GM12878 (cell line): ENCODE data around the gene LHFPL2. TPM values are rescaled to one million over a fixed set of nuclear protein-coding genes. Genes with fewer than 3 reads are reported as not detected.

Source experiments
- ATAC-seq: fragments of 200-7000 bp; cut with Tn5 transposase; 3 replicates; pipeline ENCODE4 v1.9.1; 2020; ENCODE audit warnings: mild to moderate bottlenecking, moderate library complexity
- BruUV-seq: library from RNA; stranded (reverse); fragments of 400-500 nt; replicated peaks from 2 replicates; lab custom pipeline; 2021; lab: Mats Ljungman, UMichigan
- CTCF ChIA-PET: fragments of 300-600 bp; sonication (Branson Sonifier 250); formaldehyde crosslinking; extraction: SDS; loops from one replicate; lab custom pipeline; 2021; ENCODE audit warnings: inconsistent platforms; lab: Yijun Ruan, JAX
- POLR2A ChIA-PET: fragments of 350-600 bp; formaldehyde crosslinking; extraction: SDS; loops from one replicate; lab custom pipeline; 2021; ENCODE audit warnings: inconsistent platforms; lab: Charles Lee
- RAD21 ChIA-PET: fragments of 300-600 bp; sonication (Branson Sonifier 250); formaldehyde crosslinking; loops from one replicate; lab custom pipeline; 2023; ENCODE audit warnings: antibody characterized with exemption; ENCODE audit not compliant: unreplicated experiment; lab: Charles Lee
- SMC1A ChIA-PET: fragments of 300-600 bp; sonication (Branson Sonifier 250); formaldehyde crosslinking; loops from one replicate; lab custom pipeline; 2023; ENCODE audit not compliant: unreplicated experiment, uncharacterized antibody; lab: Charles Lee
- DNase-seq: peaks from one replicate; pipeline ENCODE4 v3.0.0-alpha.2; 2011; ENCODE audit warnings: low read depth, low spot score
- FAIRE-seq: peaks from 3 replicates; lab custom pipeline; 2011; peaks lifted over from hg19 to GRCh38; lab: Jason Lieb, UNC
- H2AFZ ChIP-seq: 2 replicates; pipeline ENCODE4 v1.6.0; 2011; ENCODE audit warnings: low read depth, low read length, control low read depth; ENCODE audit not compliant: control insufficient read depth
- H3K27ac ChIP-seq: 2 replicates; pipeline ENCODE4 v1.5.1; 2011; ENCODE audit warnings: control low read depth; ENCODE audit not compliant: control insufficient read depth, insufficient read depth
- H3K27me3 ChIP-seq, 2 experiments: replicated peaks in 1 of 2; 2 replicates each; pipeline versions ENCODE4 v1.6.0 to v1.6.1; 2011; ENCODE audit warnings: low read length in 1 of 2; ENCODE audit not compliant: control insufficient read depth in 2 of 2, insufficient read depth in 2 of 2
- H3K36me3 ChIP-seq, 2 experiments: 2 replicates each; pipeline ENCODE4 v1.5.1; 2011; ENCODE audit warnings: low read length in 1 of 2; ENCODE audit not compliant: control insufficient read depth in 2 of 2, insufficient read depth in 2 of 2
- H3K4me1 ChIP-seq: 2 replicates; pipeline ENCODE4 v1.6.1; 2011; ENCODE audit warnings: mild to moderate bottlenecking, low read length, moderate library complexity, mixed read lengths; ENCODE audit not compliant: control insufficient read depth, insufficient read depth
- H3K4me2 ChIP-seq: 2 replicates; pipeline ENCODE4 v1.6.0; 2011; ENCODE audit warnings: control low read depth; ENCODE audit not compliant: control insufficient read depth, insufficient read depth
- H3K4me3 ChIP-seq: fragments of 200-600 bp; sonication (generic); 2 replicates; pipeline ENCODE4 v1.5.1; 2016
- H3K79me2 ChIP-seq: 2 replicates; pipeline ENCODE4 v1.6.0; 2011; ENCODE audit warnings: low read length; ENCODE audit not compliant: control insufficient read depth, insufficient read depth
- H3K9ac ChIP-seq: 2 replicates; pipeline ENCODE4 v1.8.0; 2011; ENCODE audit warnings: low read length, control low read depth, mixed read lengths; ENCODE audit not compliant: control insufficient read depth, insufficient read depth
- H3K9me3 ChIP-seq: replicated peaks from 3 replicates; pipeline ENCODE4 v1.5.1; 2011; ENCODE audit warnings: mild to moderate bottlenecking, low read length; ENCODE audit not compliant: control insufficient read depth, insufficient read depth
- H4K20me1 ChIP-seq: 2 replicates; pipeline ENCODE4 v1.6.0; 2011; ENCODE audit not compliant: control insufficient read depth, insufficient read depth
- FOXM1 ChIP-seq: IDR thresholded peaks from 2 replicates; pipeline ENCODE4 v1.6.1; 2012; ENCODE audit warnings: low read depth, mild to moderate bottlenecking, inconsistent platforms, low read length, moderate library complexity
- KDM1A ChIP-seq: fragments of 200-600 bp; sonication (generic); IDR thresholded peaks from 2 replicates; pipeline ENCODE4 v1.6.1; 2016; ENCODE audit warnings: borderline replicate concordance
- NFIC ChIP-seq: IDR thresholded peaks from 2 replicates; pipeline ENCODE4 v1.6.1; 2012; ENCODE audit warnings: low read depth, mild to moderate bottlenecking, inconsistent platforms, low read length, moderate library complexity
- WGBS: methylation state at CpG from one replicate; pipeline ENCODE4 v1.1.6; 2016; ENCODE audit warnings: low lambda C conversion rate; ENCODE audit not compliant: insufficient replicate concordance, insufficient coverage; ENCODE audit errors: missing lambda C conversion rate; 5-methylcytosine and 5-hydroxymethylcytosine counted together
- in situ Hi-C: fragments of 300-500 bp; cut with MboI; formaldehyde crosslinking; loops from 9 replicates; pipeline ENCODE4 v1.14.3; 2018; ENCODE audit warnings: mixed read lengths
- intact Hi-C: fragments of 100-400 bp; cut with micrococcal nuclease; formaldehyde crosslinking; loops from one replicate; pipeline ENCODE4 v1.14.2; 2022; ENCODE audit not compliant: unreplicated experiment
- polyA plus RNA-seq, 11 experiments: library from polyadenylated mRNA; depleted of rRNA in 4 of 11; unstranded in 6 of 11; stranded (reverse) in 5 of 11; fragments of >200 nt; fragmentation: Nextera tagmentation in 4 of 11; fragmentation: Illumina TruSeq in 1 of 11; extraction: Ambion mirVana in 4 of 11; extraction: Trizol in 1 of 11; gene quantifications; 1 replicate in 1 of 11; 2 replicates in 10 of 11; pipeline versions ENCODE4 v1.2.1 to v1.2.3, GENCODE V29; 2011 to 2016; ENCODE audit warnings: inconsistent platforms in 2 of 11, missing spikeins in 2 of 11, low read depth in 1 of 11
- total RNA-seq, 4 experiments: library from RNA; depleted of rRNA in 3 of 4; stranded (reverse); fragments of >200 nt in 3 of 4; fragmentation: Illumina TruSeq in 1 of 4; extraction: Trizol in 1 of 4; gene quantifications; 2 replicates each; pipeline versions ENCODE4 v1.2.1 to v1.2.3, GENCODE V29; 2013 to 2021
- TF ChIP-seq, protein P1 (sequence below): fragments of 450-650 bp; IDR thresholded peaks from 2 replicates; pipeline ENCODE4 v1.6.1; 2017; ENCODE audit warnings: mild to moderate bottlenecking, moderate library complexity
- TF ChIP-seq, protein P2 (sequence below): IDR thresholded peaks from 2 replicates; pipeline ENCODE4 v1.6.1; 2011; ENCODE audit warnings: low read depth, mild to moderate bottlenecking, low read length, moderate library complexity, borderline replicate concordance; ENCODE audit errors: extremely low read depth

LHFPL2 gene
- total and polyA plus RNA-seq, 10 of the 15 experiments (the other 5 are each of a cell fraction or from before 2014, with no cell fraction given): 4.1 to 21.8 (median 12.5) TPM

DNA sequence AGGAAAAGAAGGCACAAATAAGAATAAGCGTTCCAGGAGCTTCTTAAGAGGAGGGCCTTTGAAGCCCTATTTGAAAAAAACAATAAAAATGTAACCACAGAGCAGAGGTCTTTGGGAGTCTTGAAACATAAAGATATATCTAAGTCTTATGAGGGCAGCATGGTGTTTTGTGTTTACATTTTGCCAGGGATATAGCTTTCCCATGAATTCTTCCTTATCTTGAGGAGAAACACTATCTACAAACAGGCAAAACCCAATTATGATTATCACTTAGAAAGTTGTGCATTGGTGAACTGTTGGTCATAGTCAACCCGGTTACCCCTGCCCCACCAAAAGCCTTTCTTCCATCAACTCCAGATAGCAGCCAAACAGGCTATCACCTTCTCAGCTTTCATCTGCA, 23.6 kb upstream of the LHFPL2 start:
- in situ Hi-C loops: no loop called here
- intact Hi-C loops: no loop called here
- FAIRE-seq: no peak

More for the DNA sequence above, 23.6 kb upstream of the LHFPL2 start:
- ATAC-seq (no peak), DNase-seq (no peak)
- Histone ChIP-seq H2AFZ (no peak overlapping the region), H3K27ac (no peak overlapping the region), H3K27me3 (no peaks in the 10 kb centered on the region), H3K9me3 (no peaks in the 10 kb centered on the region), H3K4me1 (no peaks in the 10 kb centered on the region), H3K4me3 (no peak overlapping the region), H3K9ac (no peak overlapping the region), H3K79me2 (no peaks in the 10 kb centered on the region), H4K20me1 (no peaks in the 10 kb centered on the region), H3K36me3 (no peaks in the 10 kb centered on the region), H3K4me2 (no peak overlapping the region)
- ChIA-PET CTCF (no interaction called here), RAD21 (no interaction called here), POLR2A (interaction anchor here (0.6 to 1.4 kb wide), 2 partner anchors 9 to 44 kb away, joined by 3 read pairs; no protein-coding TSS in a partner anchor), SMC1A (no interaction called here)
- BruUV-seq: no TSS peak
- 95% methylated on average over 2 of the region's 2 CpGs for WGBS
- TF ChIP-seq FOXM1: no peak
- TF ChIP-seq, protein P1, sequence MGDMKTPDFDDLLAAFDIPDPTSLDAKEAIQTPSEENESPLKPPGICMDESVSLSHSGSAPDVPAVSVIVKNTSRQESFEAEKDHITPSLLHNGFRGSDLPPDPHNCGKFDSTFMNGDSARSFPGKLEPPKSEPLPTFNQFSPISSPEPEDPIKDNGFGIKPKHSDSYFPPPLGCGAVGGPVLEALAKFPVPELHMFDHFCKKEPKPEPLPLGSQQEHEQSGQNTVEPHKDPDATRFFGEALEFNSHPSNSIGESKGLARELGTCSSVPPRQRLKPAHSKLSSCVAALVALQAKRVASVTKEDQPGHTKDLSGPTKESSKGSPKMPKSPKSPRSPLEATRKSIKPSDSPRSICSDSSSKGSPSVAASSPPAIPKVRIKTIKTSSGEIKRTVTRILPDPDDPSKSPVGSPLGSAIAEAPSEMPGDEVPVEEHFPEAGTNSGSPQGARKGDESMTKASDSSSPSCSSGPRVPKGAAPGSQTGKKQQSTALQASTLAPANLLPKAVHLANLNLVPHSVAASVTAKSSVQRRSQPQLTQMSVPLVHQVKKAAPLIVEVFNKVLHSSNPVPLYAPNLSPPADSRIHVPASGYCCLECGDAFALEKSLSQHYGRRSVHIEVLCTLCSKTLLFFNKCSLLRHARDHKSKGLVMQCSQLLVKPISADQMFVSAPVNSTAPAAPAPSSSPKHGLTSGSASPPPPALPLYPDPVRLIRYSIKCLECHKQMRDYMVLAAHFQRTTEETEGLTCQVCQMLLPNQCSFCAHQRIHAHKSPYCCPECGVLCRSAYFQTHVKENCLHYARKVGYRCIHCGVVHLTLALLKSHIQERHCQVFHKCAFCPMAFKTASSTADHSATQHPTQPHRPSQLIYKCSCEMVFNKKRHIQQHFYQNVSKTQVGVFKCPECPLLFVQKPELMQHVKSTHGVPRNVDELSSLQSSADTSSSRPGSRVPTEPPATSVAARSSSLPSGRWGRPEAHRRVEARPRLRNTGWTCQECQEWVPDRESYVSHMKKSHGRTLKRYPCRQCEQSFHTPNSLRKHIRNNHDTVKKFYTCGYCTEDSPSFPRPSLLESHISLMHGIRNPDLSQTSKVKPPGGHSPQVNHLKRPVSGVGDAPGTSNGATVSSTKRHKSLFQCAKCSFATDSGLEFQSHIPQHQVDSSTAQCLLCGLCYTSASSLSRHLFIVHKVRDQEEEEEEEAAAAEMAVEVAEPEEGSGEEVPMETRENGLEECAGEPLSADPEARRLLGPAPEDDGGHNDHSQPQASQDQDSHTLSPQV: no peak
- no peak for TF ChIP-seq KDM1A
- TF ChIP-seq, protein P2, sequence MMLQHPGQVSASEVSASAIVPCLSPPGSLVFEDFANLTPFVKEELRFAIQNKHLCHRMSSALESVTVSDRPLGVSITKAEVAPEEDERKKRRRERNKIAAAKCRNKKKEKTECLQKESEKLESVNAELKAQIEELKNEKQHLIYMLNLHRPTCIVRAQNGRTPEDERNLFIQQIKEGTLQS: no peak
- TF ChIP-seq NFIC: no peak
